ENCODE measurements around the gene HEBP1.

- TF ChIP-seq GATA3 (IDR thresholded peaks at IDR 0.05; ENCODE audit: low read depth, low read length) (no peak), GATA2 (IDR thresholded peaks at IDR 0.05; ENCODE audit: low read depth, low read length) (no peak)
Observed at GRCh38 chr12:12999959-13000615, at the start of gene HEBP1.

Measured in SH-SY5Y (cell line).